ENCODE measurements around the gene HAUS6.
"Not testable (repeated sequence)": the region's sequence is repeated elsewhere in the genome, so short reads cannot be mapped to it uniquely, and the experiment has no call there.

The HAUS6 gene

GRCh38 chr9:19028835-19029451, 73.8 kb downstream of the HAUS6 start:
- Mint-ChIP-seq H3K27me3 (peaks cover 8% of the 10 kb centered on the region), H3K27ac (no peak overlapping the region), H3K4me1 (ENCODE audit: low read depth) (no peaks in the 10 kb centered on the region), H3K4me3 (no peak overlapping the region), H3K9me3 (ENCODE audit: low read depth) (no peaks in the 10 kb centered on the region), H3K36me3 (peaks cover 2% of the 10 kb centered on the region)

- H3K27ac Mint-ChIP-seq: no peak overlapping the region
- H3K9me3 Mint-ChIP-seq (ENCODE audit: low read depth): no peaks in the 10 kb centered on the region
- no peaks in the 10 kb centered on the region for H3K4me1 Mint-ChIP-seq (ENCODE audit: low read depth)
- peaks cover 2% of the 10 kb centered on the region for H3K36me3 Mint-ChIP-seq
- peaks cover 12% of the 10 kb centered on the region for H3K27me3 Mint-ChIP-seq
- no peak overlapping the region for H3K4me3 Mint-ChIP-seq
These were observed 74.9 kb downstream of the HAUS6 start for GRCh38 chr9:19027825-19028224.

- H3K4me1 Mint-ChIP-seq (ENCODE audit: low read depth): no peaks in the 10 kb centered on the region
- no peak overlapping the region for H3K27ac Mint-ChIP-seq
- peaks cover 12% of the 10 kb centered on the region for H3K27me3 Mint-ChIP-seq
- peaks cover 2% of the 10 kb centered on the region for H3K36me3 Mint-ChIP-seq
- no peaks in the 10 kb centered on the region for H3K9me3 Mint-ChIP-seq (ENCODE audit: low read depth)
- no peak overlapping the region for H3K4me3 Mint-ChIP-seq
These were observed 76.3 kb downstream of the HAUS6 start for GRCh38 chr9:19026375-19026774.

- no peaks in the 10 kb centered on the region for H3K9me3 Mint-ChIP-seq (ENCODE audit: low read depth)
These were observed 79.6 kb downstream of the HAUS6 start for GRCh38 chr9:19023078-19023477.

GRCh38 chr9:19022206-19022605, 80.5 kb downstream of the HAUS6 start:
- H3K27me3 Mint-ChIP-seq: peaks cover 10% of the 10 kb centered on the region
- H3K9me3 Mint-ChIP-seq (ENCODE audit: low read depth): no peaks in the 10 kb centered on the region
- no peak overlapping the region for H3K27ac Mint-ChIP-seq
- no peaks in the 10 kb centered on the region for H3K4me1 Mint-ChIP-seq (ENCODE audit: low read depth)
- H3K36me3 Mint-ChIP-seq: peaks cover 2% of the 10 kb centered on the region
- H3K4me3 Mint-ChIP-seq: no peak overlapping the region

More at GRCh38 chr9:19023078-19023477, 79.6 kb downstream of the HAUS6 start:
- no peak overlapping the region for H3K4me3 Mint-ChIP-seq
- H3K27ac Mint-ChIP-seq: no peak overlapping the region
- no peaks in the 10 kb centered on the region for H3K4me1 Mint-ChIP-seq (ENCODE audit: low read depth)
- peaks cover 2% of the 10 kb centered on the region for H3K36me3 Mint-ChIP-seq
- H3K27me3 Mint-ChIP-seq: peaks cover 10% of the 10 kb centered on the region

- H3K27ac Mint-ChIP-seq; H3K27me3 Mint-ChIP-seq; H3K4me1 Mint-ChIP-seq (ENCODE audit: low read depth); H3K36me3 Mint-ChIP-seq; H3K4me3 Mint-ChIP-seq; H3K9me3 Mint-ChIP-seq (ENCODE audit: low read depth): not testable (repeated sequence)
These were observed 81.1 kb downstream of the HAUS6 start for GRCh38 chr9:19021649-19022048.

GRCh38 chr9:19020886-19021455, 81.7 kb downstream of the HAUS6 start:
- no peaks in the 10 kb centered on the region for H3K9me3 Mint-ChIP-seq (ENCODE audit: low read depth)
- no peak overlapping the region for H3K4me3 Mint-ChIP-seq
- no peak overlapping the region for H3K27ac Mint-ChIP-seq
- H3K36me3 Mint-ChIP-seq: peaks cover 2% of the 10 kb centered on the region
- no peaks in the 10 kb centered on the region for H3K4me1 Mint-ChIP-seq (ENCODE audit: low read depth)
- H3K27me3 Mint-ChIP-seq: peaks cover 9% of the 10 kb centered on the region

- H3K36me3 Mint-ChIP-seq: no peaks in the 10 kb centered on the region
- H3K4me1 Mint-ChIP-seq (ENCODE audit: low read depth): no peaks in the 10 kb centered on the region
- no peak overlapping the region for H3K4me3 Mint-ChIP-seq
- H3K27ac Mint-ChIP-seq: no peak overlapping the region
- H3K9me3 Mint-ChIP-seq (ENCODE audit: low read depth): no peaks in the 10 kb centered on the region
- no peaks in the 10 kb centered on the region for H3K27me3 Mint-ChIP-seq
These were observed 84.5 kb downstream of the HAUS6 start for GRCh38 chr9:19018201-19018600.

- no peaks in the 10 kb centered on the region for H3K36me3 Mint-ChIP-seq
- H3K27ac Mint-ChIP-seq: no peak overlapping the region
- H3K4me3 Mint-ChIP-seq: no peak overlapping the region
- H3K27me3 Mint-ChIP-seq: no peaks in the 10 kb centered on the region
- H3K4me1 Mint-ChIP-seq (ENCODE audit: low read depth): no peaks in the 10 kb centered on the region
- no peaks in the 10 kb centered on the region for H3K9me3 Mint-ChIP-seq (ENCODE audit: low read depth)
These were observed 93.2 kb downstream of the HAUS6 start for GRCh38 chr9:19009391-19009965.

Measured in activated naive CD8-positive, alpha-beta T cell (primary cell).